ENCODE measurements around the gene CDH12.

Gene CDH12

DNA sequence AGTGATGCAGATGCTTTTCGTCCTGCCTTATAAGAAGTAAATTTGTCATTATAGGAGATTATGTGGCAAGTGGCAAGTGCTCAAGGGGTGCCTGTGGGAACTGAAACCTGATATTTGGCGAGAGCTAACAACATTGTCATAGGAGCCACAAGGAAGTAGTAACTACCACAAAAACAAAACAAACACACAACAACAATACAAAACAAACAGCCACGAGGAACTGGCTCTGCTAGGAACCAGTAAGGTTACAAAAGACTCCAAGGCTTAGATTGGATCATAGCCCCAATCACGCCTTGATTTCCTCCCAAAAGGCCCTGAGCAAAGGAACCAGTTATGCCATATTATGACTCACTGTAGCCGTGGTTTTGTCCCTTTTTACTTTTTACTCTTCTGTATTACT is 1045.2 kb downstream of the CDH12 start:
- no peak for DNase-seq

DNA sequence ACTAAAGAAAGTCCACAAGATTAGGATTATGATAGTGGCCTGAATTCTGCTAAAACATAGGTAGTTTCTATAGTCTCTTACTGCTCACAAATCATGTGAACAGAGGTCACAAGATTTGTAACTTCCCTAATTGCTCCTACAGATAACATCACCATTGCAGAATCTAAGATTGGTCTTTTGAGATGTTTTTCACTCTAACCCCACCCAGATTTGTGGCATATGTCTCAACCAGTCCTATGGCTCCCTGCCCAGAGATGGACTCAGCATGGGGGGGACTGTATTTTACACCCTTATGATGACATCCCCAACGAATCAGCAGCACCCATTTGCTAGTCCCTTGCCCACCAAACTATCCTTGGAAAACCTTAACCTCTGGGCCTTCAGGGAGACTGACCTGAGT is 1046.2 kb downstream of the CDH12 start:
- DNase-seq, result no peak

DNA sequence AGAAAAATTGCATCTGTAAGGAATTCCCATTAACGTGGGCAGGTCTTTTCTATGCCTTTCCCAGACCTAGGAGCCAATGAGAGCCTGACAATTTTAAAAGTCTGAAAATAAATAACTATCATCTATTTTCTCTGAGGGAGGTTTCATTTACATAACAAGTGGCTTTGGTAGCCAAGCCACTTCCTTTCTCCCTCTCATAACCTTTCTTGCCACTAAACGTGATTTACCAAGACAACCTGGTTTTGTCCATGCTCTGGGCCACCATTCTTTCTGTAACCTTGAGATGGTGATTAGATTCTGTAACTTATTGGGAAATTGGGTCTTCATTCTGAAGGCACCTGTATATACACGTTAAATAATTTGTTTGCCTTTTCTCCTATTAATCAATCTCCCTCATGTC is 1046.9 kb downstream of the CDH12 start:
- DNase-seq, result no peak

DNA sequence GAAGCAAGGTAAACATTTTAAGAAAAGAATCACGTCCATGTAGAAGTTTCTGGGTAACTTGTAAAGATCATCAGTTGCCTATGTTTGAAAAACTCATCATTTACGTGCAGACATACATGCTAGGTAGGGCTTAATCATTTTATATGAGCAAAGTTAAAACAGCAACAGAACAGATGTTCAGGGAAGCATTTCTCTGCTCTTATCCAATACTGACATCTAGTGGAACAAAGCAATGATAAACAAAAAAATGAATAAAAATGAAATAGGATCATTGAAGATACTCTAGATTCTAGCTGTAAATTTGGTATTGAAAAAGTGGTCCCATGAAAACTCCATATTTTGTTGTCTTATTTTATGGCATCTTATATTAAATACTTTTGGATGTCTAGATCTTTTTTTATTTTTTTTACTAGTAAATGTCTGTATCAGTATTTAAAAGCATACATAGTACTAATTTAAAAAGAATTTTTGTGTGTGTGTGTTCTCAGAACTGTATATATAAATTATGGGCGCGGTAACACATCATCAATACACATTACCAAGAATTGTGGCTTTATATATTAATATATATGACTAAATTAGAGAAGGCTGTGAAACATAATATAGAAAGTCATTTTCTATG is 1050.2 kb downstream of the CDH12 start:
- no peak for DNase-seq

DNA sequence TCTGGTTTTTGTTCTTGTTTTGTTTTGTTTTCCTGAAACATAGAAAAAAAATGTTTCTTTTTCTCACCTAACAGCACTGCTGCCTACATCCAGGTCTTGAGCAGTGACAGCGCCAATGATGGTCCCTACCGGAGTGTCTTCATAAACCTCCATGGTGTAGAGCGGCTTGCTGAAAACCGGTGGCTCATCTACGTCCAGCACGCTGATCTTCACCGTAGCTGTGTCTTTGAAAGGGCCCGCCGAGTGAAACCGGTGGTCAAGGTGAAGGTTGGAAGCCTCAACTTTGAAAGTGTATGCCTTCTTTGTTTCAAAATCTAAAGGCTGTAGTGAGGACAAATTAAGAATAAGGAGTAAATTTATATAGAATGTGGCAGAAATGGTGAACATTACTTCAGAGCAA is 1051.0 kb downstream of the CDH12 start:
- no peak for DNase-seq

DNA sequence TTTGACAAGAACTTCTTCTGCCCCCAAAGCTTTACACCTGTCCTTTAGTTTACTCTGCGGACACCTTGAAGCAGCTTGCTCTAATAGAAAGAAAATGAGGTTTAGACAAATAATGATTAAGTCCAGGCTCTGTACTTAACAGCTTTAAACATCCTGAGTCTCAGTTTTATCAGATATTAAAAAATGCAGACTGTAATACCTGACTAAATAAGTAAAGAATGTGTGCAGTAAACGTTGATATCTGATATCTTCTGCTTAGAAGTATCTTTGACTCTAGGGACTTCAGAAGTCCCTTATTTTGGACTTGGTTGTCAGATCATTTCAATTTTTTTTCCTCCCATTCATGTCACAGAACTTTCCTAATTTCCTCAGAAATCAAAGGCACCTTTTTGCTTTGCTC is 1060.4 kb downstream of the CDH12 start:
- DNase-seq, result no peak

DNA sequence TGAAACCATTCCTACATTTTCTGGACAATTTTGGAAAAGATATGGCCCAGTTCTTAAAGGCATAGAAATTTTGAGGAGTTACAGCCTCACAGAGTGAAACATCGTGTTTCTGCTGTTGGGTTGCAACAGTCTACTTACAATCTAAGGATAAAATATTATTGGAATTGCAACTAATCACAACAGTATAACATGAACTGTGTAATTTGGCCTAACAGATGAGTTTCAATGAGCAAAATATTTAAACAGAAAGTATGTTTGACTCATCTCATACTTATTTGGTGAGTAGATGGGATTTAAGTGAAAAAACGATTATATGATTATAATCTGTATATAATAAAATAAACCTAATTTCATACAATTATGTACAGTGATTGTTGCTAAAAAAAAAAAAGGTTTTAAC is 1061.8 kb downstream of the CDH12 start:
- DNase-seq, result no peak

DNA sequence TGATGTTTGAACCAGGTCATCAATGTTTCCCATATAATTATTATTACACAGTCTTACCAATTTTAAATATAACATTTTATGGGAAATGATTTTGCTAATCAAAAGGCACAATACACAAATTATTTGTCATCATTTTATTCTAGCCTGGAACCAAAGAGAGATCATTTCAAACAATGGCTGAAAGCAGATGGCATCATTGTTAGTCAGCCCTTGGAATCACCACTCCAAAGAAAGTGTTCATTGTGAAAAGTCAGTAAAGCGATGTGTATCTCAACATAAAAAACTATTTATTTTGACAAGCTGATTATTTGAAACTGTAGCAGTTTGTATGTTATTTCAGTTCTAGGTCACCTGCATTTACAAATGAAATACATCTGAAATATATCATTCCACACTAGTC is 1068.7 kb downstream of the CDH12 start:
- DNase-seq, result no peak

DNA sequence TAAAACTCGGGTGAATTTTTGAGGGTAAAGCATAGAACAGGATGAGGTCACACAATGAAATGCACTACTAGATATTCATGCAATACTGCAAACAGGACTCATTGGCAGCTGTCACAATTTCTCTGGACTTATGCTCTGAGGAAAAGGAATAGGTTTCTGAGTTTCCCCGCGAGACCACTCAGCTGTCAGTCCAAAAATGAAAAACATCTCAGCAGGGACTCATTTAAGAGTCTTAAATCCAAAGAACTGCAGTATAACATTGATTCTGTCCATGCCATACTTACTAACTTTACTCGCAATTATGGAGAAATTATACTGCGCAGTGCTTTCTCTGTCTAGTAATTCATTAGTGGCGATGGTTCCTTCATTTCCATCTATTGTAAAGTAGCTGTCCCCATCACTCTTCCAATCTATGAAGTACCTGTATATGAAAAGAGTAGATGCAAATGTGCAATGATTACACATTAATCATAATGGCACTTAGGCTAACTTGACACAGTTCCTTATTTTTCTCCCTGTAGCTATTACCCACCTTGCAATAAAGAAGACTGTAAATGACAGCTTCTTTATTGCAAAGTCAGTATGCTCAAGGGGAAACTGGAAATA is 1070.0 kb downstream of the CDH12 start:
- no peak for DNase-seq

DNA sequence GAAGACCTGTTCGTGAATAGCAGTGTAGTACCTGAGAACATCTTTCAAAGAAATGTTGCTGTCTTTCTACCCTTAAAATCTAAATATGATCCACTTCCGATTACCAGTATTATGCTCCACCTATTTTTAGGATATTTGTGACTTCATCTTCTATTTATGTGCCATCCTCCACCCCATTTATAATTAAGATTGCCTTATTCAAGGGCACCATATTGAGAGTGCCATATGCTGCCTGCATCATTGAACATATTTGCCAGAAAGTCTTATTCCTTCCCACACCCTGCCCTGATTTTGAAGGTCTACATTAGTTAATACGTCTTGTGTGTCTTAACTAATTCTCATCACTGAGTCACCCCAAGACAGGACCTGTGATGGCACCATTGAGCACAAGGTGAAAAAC is 1076.7 kb downstream of the CDH12 start:
- DNase-seq, result no peak

DNA sequence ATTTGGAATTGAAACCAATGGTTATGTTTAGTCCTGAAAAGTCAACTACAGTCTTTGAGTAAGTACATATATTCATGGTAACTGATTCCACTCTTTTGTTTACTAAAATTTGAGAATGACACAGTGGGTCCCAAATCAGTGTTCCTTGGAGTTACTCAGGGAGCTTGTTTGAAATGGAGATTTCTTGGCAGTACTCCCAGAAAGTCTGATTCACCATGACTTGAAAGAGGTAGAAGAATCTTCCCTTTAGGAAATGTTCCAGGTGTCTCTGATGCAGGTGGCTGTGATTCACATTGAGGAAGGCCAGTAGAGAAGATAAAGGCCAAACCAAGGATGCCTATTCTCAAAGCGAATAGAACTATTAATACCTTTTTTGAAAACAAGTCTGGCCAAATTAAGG is 1078.3 kb downstream of the CDH12 start:
- DNase-seq, result no peak

DNA sequence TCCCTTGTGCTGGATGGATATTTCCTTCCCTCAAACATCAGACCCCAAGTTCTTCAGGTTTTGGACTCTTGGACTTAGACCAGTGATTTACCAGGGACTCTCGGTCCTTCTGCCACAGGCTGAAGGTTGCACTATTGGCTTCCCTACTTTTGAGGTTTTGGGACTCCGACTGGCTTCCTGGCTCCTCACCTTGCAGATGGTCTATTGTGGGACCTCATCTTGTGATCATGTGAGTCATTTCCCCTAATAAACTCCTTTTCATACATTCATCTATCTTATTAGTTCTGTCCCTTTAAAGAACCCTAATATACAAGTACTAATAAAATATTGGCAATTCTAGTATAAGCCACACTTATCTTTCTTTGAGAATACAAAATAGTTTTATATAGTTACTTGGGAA is 1078.9 kb downstream of the CDH12 start:
- no peak for DNase-seq

DNA sequence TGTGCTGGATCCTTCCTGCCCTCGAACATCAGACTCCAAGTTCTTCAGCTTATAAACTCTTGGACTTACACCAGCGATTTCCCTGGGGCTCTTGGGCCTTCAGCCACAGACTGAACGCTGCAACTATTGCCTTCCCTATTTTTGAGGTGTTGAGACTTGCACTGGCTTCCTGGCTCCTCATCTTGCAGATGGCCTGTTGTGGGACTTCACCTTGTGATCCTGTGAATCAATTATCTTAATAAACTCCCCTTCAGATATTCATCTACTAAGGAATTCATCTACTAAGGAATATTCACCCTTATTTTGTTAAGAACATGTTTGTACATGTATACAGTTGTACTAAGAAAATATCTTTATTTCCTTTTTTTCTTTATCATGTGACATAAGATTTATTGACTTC is 1079.7 kb downstream of the CDH12 start:
- no peak for DNase-seq

DNA sequence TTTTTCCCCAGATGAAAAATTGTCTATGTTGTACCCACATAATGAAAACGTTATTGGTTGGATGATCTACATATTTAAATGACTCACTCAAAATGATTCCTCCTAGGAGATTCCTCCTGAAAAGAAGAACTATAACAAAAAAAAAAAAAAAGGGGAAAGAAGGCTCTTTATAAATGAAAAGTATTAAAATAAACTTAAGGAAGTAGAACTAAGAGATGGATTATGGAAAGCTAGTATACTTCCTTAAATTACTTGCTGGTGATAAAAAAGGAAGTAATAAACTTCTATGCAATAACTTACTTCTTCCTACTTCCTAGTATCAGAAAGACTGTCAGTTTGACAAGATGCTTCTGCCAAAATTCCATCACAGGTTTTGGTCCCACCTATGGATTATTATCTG is 1087.7 kb downstream of the CDH12 start:
- no peak for DNase-seq

DNA sequence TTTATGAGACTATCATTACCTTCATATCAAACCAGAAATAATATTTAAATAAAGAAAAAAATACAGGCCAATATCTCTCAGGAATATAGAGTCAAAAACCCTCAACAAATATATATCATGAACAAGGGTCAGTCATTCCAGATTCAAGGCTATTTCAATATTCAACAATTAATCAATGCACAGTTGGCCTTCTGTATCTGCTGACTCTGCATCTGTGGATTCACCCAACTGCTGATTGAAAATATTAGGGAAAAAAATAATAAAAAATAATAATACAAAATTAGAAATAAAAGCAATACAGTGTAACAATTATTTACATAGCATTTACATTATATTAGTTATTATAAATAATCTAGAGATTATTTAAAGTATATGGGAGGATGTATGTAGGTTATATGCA is 1114.0 kb downstream of the CDH12 start:
- DNase-seq, result no peak

DNA sequence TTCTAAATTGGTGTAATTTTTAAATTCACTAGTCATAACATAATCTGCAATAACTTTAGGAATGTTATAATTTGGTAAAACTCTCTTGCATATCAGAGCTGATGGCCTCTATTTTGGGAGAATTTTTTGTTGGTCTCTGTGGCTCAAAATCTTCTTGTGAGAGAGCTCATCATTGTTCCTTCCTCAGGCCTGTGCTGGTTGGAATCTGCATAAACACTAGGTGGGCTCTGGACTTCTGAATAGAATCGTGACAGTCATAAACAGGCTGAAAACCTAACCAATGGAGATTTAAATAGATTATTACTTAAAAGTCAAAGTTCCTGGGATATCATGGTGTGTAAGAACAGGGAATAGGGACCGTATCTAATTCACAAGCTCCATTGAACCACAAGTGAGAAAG is 1129.6 kb downstream of the CDH12 start:
- no peak for DNase-seq

DNA sequence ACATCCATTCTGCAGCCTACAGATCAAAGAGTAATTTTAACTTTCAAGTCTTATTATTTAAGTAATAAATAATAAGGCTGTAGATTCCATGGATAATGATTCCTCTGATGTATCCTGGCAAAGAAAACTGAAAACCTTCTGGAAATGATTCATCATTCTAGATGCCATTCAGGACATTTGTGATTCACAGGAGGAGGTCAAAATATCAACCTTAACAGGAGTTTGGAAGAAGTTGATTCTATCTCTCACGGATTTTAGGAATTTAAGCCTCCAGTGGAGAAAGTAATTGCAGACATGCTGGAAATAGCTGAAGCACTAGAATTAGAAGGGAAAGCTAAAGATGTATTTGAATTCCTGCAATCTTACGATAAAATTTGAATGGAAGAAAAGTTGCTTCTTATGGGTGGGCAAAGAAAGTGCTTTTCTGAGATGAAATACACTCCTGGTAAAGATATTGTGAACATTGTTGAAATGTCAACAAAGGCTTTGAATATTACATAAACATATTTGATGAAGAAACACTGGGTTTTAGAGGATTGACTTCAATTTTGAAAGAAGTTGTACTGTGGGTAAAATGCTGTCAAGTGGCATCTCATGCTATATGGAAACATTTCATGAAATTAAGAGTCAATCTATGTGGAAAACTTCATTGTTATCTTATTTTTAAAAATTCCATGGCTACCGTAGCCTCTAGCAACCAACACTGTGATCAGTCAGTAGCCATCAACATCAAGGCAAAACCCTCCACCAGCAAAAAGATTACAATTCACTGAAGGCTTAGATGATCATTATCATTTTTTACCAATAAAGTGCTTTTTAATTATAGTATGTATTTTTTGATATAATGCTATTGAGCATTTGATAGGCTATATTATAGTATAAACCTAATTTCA is 1141.0 kb downstream of the CDH12 start:
- no peak for DNase-seq

DNA sequence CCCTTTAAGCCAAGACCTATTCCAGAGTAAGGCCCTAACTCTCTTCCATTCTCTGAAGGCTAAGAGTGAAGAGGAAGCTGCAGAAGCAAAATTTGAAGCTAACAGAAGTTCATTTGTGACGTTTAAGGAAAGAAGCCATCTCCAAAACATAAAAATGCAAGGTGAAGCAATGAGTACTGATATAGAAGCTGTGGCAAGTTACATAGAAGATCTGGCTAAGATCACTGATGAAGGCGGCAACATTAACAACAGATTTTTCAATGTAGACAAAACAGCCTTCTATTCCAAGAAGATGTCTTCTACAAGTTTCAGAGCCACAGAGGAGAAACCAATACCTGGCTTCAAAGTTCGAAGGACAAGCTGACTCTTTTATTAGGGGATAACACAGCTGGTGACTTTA is 1143.4 kb downstream of the CDH12 start:
- DNase-seq, result no peak

DNA sequence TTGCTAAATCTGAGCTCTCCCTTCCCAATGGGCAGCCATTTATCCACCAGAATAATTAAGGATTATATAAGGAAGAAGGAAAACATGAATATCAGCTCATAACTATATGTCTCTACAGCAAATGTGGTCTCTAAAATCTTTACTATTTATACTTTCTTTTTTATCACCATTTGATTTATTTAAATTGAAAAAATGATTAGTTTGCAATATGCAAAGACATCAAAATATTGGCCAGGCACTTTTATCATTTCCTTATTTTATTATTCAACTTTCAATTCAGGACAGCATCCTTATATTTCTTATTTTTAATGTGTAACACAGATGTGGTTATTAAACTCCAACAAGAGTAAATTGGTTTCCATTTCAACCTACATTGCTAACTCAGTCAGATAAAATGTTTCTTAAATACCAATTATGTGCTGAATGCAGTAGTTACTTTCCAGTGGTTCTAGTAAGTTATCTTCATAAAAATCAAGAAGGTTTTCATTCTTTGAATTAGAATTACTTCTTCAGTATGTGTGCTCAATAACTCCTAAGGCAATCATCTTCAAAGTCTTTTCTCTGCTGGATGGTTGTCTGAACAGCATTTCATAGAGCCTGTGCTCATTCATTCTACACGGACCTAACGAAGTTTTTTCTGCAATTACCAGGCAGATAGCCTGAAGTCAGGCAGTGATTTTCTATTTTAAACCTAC is 1148.0 kb downstream of the CDH12 start:
- no peak for DNase-seq

DNA sequence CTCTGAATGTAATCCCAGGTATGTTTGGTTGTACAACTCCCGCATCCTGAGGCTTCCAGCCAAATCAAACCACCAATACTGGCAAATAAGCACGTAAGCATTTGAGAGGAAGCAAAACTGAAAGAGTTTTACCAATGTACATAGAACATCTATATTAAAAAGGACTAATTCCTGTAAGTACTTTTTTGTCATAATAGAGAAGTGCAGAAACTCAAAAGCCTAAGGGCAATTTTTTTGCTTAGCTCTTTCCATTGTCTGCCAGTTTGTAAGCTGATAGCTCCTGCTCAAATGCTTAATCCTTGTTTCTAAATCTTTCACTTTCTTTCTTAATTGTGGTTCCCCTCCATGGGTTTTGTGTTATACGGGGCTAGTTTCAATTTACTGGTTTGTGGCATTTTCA is 1151.8 kb downstream of the CDH12 start:
- no peak for DNase-seq

Data from activated CD4-positive, alpha-beta T cell treated with anti-CD3 and anti-CD28 coated beads, Interleukin-2, Interleukin-6, amounts not matched to agents 100 ng/mL and 50 ng/mL, durations not matched to agents 16 hours and 8 hours (primary cell).